RCC 7860 (cell line): Measurements from ENCODE around the gene PPARGC1A.

Source experiments
- DNase-seq: peaks from one replicate; pipeline ENCODE4 v3.0.0-alpha.2; 2015; ENCODE audit warnings: low spot score
- FAIRE-seq: peaks from 2 replicates; lab custom pipeline; 2012; peaks lifted over from hg19 to GRCh38; lab: Jason Lieb, UNC

The PPARGC1A gene, protein sequence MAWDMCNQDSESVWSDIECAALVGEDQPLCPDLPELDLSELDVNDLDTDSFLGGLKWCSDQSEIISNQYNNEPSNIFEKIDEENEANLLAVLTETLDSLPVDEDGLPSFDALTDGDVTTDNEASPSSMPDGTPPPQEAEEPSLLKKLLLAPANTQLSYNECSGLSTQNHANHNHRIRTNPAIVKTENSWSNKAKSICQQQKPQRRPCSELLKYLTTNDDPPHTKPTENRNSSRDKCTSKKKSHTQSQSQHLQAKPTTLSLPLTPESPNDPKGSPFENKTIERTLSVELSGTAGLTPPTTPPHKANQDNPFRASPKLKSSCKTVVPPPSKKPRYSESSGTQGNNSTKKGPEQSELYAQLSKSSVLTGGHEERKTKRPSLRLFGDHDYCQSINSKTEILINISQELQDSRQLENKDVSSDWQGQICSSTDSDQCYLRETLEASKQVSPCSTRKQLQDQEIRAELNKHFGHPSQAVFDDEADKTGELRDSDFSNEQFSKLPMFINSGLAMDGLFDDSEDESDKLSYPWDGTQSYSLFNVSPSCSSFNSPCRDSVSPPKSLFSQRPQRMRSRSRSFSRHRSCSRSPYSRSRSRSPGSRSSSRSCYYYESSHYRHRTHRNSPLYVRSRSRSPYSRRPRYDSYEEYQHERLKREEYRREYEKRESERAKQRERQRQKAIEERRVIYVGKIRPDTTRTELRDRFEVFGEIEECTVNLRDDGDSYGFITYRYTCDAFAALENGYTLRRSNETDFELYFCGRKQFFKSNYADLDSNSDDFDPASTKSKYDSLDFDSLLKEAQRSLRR

GRCh38 chr4:23889814-23890341, at the start of gene PPARGC1A:
Gene PPARGC1A, minus strand, starts transcription at chr4:23890047. Its CDS starts 90 bp downstream, at chr4:23889957.
- FAIRE-seq (no peak), DNase-seq (peak; percentile 26)

- FAIRE-seq (no peak), DNase-seq (no peak)
Measured at GRCh38 chr4:23938796-23939195, 48.9 kb upstream of the PPARGC1A start.

- no peak for FAIRE-seq
- no peak for DNase-seq
Measured at GRCh38 chr4:23937173-23937572, 47.3 kb upstream of the PPARGC1A start.

DNA sequence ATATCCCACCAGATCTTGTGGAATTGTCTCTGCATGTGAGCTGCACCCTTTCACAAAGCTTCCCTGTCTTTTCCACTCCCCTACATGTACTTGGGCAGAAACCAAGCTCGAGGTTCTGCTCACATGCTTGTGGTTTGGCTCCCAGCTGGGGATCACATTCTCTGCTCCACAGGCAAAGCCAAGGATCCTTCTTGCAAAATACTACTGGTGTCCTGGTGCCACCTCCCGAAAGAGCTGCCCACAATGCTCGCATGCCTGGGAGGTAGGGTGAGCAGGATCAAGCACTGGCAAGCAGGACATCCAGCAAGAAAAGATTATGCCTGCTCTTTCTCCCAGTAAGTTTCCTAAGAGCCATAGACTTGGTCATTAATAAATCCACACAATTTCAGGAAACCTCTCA, 45.1 kb upstream of the PPARGC1A start:
- DNase-seq (peak; percentile 90), FAIRE-seq (peak; percentile 96)

GRCh38 chr4:23934223-23934622, 44.4 kb upstream of the PPARGC1A start:
- FAIRE-seq: no peak
- DNase-seq: no peak

GRCh38 chr4:23932901-23933308, 43.1 kb upstream of the PPARGC1A start:
- DNase-seq (no peak), FAIRE-seq (no peak)

- DNase-seq: no peak
- FAIRE-seq: no peak
Measured at GRCh38 chr4:23932186-23932585, 42.3 kb upstream of the PPARGC1A start.

DNA sequence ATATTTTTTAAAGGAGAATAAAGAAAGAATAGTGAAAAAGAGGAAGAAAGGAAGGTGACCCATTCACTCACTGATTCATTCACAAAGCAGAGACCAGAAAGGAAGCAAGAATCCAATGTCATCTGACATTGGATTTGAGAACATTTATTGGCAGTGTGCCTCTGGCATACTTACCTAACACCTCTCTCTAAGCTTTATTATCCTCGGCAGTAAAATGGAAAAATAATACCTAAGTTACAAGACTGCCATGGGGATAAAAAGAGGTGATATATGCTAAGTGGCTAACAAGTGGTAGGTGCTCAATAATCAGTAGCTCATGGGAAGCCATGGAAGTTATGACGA, 41.6 kb upstream of the PPARGC1A start:
- FAIRE-seq: no peak

GRCh38 chr4:23930750-23931488, 41.1 kb upstream of the PPARGC1A start:
- FAIRE-seq (peak; percentile 86), DNase-seq (peak; percentile 90)

More for the DNA sequence above, 41.6 kb upstream of the PPARGC1A start:
- no peak for DNase-seq

- no peak for FAIRE-seq
- no peak for DNase-seq
Measured at GRCh38 chr4:23929248-23929647, 39.4 kb upstream of the PPARGC1A start.

- FAIRE-seq (no peak), DNase-seq (no peak)
Measured at GRCh38 chr4:23924556-23924955, 34.7 kb upstream of the PPARGC1A start.

- no peak for FAIRE-seq
- no peak for DNase-seq
Measured at GRCh38 chr4:23923840-23924239, 34.0 kb upstream of the PPARGC1A start.

- no peak for FAIRE-seq
- DNase-seq: no peak
Measured at GRCh38 chr4:23923141-23923540, 33.3 kb upstream of the PPARGC1A start.

DNA sequence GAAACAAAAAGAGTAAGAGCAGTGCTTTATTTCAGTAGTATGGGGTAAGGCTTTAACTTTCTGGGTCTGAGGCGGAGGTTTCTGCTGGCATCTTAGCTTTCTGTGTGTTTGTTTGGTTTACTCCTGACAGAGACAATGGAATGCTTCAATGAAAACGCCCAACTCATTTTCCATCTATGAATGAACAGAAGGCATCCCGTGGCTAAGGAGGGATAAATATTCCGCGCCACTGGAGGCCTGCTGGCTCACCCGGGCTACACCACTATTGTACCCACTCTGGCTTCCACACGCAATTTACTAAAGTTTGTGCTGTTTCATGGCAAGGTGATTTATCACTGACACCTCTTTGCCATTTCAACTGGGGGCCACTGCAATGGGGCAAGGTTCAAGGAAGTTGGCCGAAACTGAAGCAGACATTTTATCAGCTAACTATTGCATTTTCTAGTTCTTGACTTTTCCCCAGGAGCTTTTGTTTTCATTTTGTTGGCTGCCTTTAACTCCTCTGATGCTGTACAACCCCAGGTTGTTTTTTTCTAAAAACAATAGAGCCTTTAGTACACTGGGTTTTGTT, 32.8 kb upstream of the PPARGC1A start:
- DNase-seq (no peak), FAIRE-seq (no peak)

DNA sequence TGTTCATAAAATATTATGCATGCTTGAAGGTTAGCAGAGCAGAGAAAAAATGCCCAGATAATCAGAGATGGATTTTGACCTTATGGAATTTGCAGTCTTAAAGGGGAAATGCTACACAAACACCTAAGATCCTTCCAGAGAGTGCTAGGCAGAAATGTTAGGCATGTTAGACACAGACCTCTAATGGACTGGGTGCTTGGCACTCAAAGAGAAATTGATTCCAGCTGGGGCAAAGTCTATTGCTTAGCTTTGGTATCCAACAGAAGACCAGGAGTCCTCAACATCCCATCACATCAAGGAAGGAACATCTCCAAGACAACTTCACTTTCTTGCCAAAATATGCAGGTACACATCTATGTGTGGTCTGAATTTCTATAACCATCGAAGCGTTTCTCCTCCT, 32.2 kb upstream of the PPARGC1A start:
- no peak for DNase-seq
- FAIRE-seq: no peak

DNA sequence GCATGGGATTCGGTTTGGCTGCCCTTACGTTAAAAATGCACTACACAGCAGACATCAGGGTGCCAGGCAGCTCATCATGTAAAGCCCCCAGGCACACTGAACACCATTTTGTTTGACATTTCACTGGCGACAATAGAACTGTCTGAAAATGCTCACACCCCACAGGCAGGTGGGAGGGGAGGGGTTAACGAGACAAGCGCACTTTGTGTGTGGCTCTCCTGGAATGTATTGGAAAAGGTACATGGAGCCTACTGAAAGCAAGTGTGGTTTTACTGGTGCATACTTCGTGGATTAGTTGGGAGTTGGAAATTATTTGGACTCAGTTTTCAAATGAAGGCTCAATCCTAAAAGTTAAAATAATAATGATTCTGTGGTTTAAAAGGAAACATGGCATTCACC, 31.6 kb upstream of the PPARGC1A start:
- DNase-seq: no peak
- no peak for FAIRE-seq

DNA sequence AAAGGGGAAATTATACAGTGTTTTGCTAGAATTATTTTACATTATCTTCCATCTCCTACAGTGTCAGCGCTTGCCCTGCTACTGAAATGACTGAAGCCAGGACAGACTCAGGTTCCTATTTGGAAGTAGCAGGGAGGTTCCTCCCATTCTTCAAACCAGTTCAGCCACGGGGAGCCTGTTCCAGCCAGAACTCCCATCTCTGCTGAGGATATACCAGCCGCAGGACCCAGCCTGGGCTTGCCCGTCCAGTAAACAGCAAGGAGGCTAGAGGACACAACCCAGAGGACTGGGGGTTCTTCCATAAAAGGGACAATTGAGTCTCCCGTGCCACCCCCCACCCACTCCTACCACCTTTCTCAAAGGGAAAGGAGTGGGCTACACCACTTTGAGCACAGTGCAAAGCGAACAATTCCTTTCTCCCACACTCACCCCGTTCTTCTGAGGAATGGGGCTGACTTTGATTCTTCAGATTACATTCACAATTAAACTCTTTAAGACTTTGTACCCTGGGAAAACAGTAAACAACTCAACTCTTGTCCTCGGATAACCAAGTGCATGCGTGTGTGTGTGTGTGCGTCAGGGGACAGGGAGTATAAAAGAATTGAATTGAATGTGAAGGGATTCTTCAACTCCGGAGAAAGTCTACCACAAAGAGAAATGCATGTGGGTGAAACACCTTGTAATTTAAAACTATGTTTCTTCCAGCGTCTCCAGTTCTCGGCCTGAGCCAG, 31.0 kb upstream of the PPARGC1A start:
- FAIRE-seq: no peak

GRCh38 chr4:23920296-23920695, 30.4 kb upstream of the PPARGC1A start:
- no peak for FAIRE-seq

More for the DNA sequence above, 31.0 kb upstream of the PPARGC1A start:
- DNase-seq: no peak

DNA sequence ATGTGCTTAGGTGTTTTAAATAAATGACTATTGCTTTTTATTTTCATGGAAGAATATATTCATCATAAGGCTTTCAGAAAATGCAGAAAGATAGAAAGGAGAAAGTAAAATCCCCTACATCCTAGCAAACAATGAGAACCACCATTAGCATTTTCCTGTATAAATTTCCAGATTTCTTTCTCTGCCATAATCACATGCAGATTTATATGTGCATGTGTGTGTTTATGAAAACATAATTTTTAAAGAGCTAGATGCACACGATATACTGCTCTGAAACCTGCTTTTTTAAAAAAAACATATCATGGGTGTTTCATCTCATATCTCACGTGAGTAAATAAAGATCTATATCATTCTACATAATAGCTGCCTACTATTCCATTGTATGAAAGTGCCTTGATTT, 26.4 kb upstream of the PPARGC1A start:
- no peak for DNase-seq
- no peak for FAIRE-seq

More at GRCh38 chr4:23920296-23920695, 30.4 kb upstream of the PPARGC1A start:
- no peak for DNase-seq
